ENCODE data around the gene TMEM233.

Gene TMEM233

DNA sequence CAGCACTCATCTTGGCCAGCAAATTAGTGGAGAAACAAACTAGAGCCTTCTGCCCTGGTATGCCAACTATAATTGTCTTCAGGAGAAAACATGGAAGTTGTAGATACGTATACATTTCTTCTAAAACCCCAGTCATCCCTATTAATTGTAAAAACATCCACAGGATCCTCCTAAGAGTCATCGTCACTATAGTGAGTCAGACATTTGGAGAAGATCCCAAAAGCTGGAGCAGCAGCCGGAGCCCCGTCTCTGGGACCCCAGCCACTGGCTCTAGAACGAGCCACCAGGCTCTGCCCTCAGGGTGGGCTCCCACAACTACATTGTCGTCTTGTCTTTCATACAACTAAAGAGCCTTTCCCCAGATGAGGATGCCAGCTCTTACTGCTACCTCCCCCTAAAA is 89.8 kb downstream of the TMEM233 start:
- DNase-seq = peak; percentile 70

DNA sequence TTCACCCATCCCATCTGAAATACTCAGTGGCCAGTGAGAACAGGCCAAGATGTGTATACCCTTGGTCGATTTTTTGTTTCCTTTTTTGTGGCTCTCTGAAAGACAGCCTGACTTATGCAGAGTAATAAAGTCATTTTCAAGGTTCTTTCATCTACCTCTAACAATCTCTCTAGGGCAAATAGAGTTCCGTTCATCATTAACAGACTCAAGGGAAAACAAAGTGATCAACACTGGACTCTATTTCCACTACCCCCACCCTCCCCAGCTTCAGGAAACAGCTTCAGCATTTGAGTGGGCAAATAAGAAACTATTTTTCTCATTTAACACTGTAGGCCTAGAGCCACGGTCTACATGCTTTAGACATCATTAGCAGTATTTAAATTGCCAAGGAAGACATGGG is 90.2 kb downstream of the TMEM233 start:
- DNase-seq = no peak

DNA sequence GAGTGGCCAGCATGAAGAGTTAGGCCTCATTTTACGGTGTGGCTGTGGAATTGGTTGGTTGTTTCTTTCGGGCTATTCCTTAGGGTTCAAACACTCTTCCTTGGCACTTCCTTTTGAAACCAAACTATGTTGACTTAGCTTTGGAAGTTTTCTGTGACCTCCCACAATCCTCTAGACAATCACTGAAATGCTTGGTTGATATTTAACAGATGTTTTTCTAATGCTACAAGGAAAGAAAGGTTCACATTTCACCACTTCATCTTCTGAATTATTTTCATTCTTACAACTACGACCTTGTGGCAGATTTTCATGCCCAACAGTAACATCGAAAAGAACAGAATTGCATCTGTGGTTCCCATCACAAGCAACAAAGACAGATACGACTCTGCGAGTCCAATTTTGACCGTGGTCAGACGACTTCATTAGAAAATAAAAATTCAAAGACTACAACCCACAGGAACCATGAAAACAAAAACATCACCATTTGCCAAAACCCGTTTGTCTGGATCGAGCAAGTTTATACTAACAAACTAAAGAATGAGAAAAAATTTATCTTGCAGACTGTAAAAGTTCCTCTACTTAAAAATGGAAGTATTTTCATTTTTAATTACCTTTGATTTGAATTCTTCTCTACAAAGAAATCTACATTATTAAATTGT is 91.3 kb downstream of the TMEM233 start:
- no peak for DNase-seq

DNA sequence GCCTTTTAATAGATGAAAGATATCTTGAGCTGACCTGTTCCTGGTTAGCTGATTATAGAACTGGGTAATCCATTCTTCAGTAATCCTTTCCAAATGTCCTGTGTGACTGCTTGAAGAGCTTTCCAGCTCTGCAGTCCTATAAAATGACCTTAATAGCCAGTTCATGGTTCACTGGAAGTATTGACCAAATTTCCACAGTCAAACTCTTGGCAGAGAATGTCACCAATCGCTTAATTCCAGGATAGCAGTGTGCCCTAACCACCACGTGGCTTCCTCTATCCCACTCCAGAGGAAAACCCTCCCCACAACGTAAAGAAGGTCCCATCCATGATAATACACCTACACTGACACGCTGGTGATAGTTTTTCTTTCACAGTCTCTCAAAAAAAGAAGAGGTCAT is 91.8 kb downstream of the TMEM233 start:
- DNase-seq = no peak

DNA sequence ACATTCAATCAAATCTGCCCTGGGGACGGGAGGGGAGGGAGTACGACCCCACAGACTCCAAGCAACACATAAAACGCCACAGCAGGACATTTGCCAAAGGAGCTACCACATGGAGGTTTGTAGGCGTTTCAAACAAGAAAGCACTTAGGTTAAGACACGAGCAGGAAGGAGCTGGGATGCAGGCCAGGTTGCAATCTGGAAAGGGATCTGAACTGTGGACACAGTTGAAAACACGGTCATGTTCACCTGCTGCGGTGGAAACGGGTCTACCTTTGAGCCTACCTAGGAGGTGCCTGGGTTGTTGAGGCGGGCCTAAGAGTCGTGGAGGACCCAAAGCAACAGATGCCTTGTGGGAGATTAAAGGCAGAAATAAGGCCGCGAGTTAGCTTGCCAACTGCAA is 92.8 kb downstream of the TMEM233 start:
- no peak for DNase-seq

DNA sequence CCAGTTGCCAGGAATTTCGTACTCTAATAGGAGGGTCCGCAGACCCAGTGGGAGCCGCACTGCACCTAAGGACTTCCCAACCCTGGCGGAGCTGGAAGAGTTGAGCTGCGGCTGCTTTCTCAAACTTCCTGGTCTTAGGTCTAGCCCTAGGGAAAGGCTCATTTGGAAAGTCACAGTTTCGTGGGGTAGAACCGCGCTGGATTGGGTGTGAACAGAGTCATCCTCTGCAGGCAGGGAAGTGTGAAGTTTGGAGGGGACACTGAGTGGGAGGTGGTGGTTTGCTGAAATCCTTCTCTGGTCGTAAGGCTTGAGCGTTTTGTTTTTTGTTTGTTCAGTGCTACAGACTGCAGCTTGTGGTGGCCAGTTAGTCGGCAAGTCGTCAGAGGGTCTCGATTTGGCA is 93.2 kb downstream of the TMEM233 start:
- DNase-seq = no peak

DNA sequence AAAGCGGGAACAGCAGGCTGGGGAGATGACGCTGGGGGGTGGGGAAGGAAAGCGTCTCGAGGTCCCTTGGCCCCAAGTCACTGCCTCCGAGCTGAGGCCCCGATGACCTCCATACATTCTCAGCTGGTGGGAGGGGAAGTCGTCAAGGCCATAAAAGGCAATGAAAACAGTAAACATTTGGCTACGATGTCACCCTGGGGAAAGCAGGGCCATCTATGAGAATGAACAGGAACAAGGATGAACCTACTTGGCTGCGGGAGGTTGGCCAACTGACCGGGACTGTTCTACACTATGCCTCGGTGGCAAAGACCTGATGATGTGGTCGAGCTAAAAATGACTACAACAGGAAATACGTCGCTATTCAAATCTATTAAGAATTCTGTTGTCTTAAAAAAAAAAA is 93.8 kb downstream of the TMEM233 start:
- DNase-seq = no peak

DNA sequence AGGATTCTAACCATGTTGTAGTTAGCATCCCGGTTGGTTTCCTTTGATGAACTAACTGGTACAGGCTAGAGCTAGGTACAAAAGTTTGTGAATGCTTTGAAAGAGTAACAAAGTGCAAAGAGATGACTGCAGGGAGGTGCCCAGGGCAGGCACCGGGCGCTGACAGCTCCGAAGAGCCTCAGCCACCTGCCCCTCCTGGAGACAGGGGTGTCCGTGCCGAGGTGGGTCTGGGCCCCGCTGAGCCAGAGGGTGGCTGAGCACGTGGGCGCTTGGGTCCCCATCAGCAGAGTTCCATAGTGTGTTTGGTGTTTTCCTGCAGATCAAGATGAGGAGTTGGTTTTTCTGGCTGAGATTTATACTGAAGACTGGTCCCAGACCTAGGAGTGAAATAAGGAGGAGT is 94.3 kb downstream of the TMEM233 start:
- no peak for DNase-seq

DNA sequence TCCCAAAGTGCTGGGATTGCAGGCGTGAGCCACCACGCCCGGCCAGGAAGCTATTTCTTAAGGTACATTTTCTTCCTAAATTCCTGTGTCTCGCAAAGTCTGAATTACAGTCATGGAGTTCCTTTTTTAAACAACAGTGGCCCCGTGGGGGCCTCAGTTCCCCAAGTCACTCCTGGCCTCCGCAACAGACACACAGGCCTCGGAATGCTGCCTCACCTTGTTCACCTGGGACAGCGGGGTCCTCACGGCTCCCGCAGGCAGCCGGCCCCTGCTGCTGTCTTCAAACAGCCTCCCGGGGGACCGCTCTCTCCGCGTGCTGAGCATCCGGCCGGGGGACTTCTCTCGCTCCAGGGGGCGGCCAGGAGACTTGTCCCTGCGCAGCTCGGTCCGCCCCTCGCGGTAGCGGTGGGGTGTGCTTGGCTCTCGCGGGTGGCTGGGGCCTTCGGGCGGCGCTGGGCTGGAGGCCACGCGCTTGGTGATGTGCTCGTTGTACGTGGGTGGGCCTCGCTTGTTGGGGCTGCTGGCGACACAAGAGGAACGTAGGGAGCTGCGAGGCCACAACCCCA is 96.4 kb downstream of the TMEM233 start:
- no peak for DNase-seq

DNA sequence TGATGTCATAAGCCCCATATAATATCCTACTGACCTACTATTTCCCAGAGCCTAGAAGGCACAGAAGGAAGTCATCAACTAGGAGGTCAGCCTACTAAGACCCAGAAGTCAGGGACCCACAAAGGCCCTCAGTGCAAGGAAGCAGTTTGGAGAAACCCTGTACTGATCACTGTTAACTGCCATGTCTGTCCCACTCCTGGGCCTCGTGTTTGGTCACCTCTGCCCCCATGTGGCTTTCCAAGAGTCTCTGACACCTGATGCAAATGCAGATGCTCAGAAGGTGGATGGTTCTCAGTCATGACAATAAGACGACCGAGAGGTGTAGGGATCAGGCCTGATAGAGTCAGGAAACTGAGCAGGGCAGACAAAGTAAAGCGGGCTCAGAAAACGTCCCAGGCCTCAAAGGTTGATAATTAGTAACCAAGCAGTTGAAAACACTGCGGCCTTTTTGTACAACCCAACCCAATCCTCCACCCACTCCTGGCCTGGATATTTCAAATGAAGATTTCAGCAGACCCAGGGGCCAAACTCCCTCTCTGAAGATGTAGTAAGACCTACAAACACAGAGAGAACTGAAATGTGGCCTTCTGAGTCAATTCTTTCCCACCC is 97.7 kb downstream of the TMEM233 start:
- no peak for DNase-seq

DNA sequence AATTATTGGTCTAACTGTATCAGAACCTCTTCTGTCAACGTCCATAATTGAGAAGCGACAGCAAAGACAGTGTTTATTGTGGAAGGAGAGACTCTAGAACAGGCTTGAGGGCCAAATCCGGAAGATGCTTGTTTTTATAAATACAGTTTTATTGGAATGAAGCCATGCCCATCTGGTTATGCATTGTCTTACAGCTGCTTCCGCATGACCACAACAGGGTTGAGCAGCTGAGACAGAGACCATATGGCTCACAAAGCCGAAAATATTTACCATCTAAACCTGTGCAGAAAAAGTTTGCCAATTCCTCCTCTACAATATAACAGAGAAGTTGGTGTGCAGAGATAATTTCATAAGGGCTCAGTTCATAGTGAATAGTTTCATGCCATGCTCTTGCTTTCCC is 98.8 kb downstream of the TMEM233 start:
- DNase-seq = peak; percentile 23

Data from EL (cell line).